T-helper 1 cell (primary cell): ENCODE results near the gene HIPK3.

ENCODE experiments used
- DNase-seq, 5 donors: peaks; one replicate each; pipeline ENCODE4 v3.0.0-alpha.2; 2012 to 2020

The HIPK3 gene

DNA sequence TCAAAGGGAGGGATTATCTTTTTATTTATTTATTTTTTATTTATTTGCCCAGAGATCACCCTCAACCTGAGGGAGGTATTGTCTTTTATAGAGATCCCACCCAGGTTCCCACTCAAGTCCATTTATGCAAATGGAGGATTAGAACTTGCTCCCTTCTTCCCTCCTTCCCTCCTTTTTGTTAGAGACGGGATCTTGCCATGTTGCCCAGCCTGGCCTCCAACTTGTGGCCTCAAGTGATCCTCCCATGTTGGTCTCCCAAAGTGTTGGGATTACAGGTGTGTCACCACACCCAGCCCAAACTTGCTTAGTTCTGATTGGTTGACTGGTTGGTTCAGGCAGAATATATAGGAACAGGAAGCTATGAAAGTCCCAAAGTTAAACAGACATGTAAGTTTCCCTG, 51.9 kb downstream of the HIPK3 start:
- DNase-seq = no peak

DNA sequence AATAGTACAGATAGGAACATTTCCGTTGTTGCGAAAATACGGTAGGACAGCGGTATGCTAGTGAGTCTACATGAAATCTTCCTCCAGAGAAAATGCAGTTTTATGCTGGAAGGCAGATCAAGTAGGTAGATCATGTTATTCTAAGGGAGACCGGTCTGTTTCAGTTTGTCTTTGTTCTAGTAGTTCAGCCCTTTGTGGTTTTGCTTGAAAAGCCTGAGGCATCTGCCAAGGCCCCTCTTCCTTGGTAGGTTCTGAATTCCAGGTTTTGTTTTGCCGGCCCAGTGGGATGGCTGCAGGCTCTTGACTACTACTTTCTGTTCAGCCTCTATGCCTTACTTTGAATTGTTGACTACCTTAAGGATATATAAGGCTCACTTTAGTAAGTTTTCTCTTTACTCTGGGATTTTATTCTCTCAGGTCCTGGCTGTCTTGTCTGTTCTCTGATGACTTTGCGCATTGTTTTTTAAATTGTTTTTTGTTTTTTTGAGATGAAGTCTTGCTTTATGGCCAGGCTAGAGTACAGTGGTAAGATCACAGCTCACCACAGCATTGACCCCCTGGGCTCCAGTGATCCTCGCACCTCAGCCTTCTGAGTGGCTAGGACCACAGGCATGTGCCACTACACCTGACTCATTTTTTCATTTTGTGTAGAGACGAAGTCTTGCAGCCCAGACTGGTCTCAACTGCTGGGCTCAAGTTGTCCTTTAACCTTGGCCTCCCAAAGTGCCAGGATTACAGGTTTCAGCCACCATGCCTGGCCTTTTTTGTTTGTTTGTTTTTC, 53.7 kb downstream of the HIPK3 start:
- DNase-seq = no peak

DNA sequence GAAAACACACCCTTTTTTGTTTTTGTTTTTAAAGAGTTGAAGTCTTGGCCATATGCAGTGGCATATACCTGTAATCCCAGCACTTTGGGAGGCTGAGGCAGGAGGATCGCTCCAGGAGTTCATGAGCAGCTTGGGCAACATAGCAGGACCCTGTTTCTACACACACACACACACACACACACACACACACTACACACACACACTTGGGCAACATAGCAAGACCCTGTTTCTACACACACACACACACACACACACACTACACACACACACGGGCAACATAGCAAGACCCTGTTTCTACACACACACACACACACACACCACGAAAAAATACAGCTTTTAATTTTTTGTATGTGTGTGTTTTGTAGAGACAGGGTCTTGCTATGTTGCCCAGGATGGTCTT, 54.5 kb downstream of the HIPK3 start:
- DNase-seq = no peak

DNA sequence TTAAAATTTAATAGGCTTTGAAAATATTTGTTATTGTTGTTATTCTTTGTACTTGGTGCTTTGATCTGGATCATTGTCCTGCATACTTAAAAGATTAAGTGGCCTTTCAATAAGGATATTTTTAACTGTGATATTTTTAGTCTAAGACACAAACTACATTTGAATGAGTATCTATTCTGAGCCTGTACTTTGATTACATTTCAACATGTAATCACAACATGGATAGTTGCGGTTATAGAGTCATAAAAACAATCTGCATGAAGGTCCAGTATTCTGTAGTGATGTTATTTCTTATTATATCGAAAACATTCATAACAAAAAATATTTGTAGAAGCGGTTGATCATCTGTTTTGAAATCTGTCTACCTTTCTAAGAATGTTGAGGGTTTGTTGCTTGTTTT, 58.6 kb downstream of the HIPK3 start:
- no peak for DNase-seq

GRCh38 chr11:33317662-33318061, 60.5 kb downstream of the HIPK3 start:
- DNase-seq = no peak

- no peak for DNase-seq
These were observed 63.0 kb downstream of the HIPK3 start for GRCh38 chr11:33320016-33320813.

DNA sequence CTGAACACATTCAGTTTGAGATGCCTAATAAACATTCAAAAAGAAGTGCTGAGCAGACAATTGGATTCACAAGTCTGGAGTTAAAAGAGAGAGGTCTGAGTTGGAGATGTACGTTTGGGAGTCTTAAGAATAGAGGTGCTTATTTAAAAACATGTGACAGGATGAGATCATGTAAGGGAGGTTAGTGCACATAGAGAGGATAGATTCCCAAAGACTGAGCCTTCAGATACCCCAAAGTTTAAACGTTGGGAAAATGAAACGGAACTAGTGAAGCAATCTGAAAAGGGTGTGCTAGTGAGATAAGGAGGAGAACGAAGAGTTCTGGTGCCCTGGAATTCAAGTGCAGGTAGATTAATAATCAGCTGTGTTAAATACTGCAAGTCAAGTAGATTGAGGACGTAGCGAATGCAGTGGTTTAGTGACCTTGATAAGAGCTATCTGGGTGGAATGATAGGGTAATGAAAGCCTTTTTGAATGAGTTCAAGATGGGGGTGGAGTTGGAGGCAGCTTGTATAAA, 63.7 kb downstream of the HIPK3 start:
- no peak for DNase-seq

- DNase-seq = no peak
These were observed 64.2 kb downstream of the HIPK3 start for GRCh38 chr11:33321422-33321821.

- DNase-seq = no peak
These were observed 66.2 kb downstream of the HIPK3 start for GRCh38 chr11:33323421-33323820.

DNA sequence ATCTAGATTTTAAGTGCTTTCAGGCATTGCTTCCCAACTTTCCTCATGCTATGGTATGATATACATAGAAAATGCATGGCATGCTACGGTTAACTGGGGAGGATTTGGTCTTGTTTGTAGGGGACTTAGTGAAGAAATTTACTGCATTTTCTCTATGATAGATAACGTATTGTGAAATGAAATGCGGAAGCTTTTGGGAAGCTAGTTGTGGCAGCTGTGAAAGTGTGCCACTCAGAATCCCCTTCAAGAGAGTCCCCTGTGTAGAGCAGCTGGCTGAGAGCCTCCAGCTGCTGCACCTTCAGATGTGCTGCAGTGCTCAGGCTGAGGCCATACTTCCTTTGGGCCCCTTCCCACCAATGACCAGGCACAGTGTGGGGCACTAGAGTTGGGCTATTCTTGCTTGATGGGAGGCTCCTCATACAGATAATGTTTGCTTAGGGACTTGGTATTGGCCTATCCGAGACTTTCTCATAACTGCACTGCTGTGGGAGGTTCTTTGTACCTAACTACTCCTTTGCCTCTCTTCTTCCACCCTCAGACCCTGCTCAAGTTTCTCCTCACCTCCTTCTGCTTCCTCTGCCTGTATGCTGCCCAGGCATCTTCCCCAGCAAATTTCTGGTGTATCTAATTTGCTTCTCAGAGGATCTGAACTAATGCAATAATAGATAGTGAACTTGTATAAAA, 67.3 kb downstream of the HIPK3 start:
- no peak for DNase-seq

GRCh38 chr11:33325451-33325850, 68.3 kb downstream of the HIPK3 start:
- DNase-seq = no peak

DNA sequence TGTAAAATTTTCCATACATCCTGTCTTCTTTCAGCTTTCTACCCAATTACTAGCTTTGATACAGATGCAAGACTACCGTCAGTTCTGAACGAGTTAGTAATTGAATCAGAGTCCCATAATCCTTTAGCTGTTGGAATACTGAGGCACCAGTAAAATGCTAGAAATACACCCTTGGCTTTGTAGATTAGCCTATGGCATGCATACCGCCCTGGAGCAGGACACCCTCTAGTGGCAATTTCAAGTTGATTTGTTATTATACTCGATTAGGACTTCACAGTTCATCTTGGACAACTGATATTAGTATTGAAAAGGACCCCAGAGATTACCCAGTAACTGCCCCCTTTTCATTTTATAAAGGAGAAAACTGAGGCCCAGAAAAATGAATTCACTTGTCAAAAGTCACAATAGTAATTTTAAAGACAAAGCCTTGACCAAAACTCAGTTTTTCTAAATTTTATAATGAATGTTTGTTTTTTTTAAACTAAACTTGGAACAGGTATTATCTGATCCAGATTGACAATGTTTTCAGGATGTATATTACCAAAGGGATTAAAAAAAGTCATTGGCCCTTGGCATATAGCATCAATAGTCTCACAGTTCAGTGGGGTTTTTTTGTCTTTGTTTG, 72.6 kb downstream of the HIPK3 start:
- peak in 4 of 5 donors; percentile 12 to 41 (median 28) for DNase-seq

DNA sequence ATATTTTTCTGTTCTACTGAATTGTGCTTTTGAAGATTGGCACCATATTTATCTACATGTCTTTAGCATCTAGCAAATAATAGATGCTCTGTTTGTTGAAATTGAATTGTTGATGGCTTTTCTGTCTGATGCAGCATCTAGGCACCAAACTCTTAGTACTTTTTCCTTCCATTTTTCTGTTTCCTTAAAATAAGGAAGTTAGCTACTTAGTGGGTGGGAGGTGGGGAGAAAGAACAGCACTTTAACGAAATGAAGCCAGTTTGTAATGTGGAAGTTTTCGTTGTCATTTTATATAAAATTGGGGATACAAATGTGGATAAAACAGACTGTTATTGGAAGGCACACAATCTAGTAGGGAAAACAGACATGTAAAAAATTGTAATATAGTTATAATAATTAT, 76.6 kb downstream of the HIPK3 start:
- DNase-seq = no peak

DNA sequence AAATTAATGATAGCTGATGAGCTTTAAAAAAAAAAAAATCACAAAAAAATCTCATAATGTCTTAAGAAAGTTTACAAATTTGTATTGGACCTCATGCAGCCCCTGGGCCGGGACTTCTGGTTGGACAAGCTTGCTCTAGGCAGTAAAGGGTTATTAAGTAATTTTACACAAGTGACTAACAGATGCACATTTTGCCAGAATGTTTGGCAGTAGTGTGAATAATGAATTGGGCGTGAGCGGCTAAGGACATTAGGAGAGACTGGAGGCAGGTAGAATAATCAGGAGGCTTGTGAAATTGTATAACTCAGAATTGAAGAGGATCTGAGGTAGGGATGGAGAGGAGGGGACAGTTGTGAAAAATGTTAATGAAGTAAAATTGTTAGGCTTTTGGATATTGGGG, 77.4 kb downstream of the HIPK3 start:
- DNase-seq = no peak

GRCh38 chr11:33339247-33339646, 82.1 kb downstream of the HIPK3 start:
- DNase-seq = no peak

GRCh38 chr11:33344611-33345010, 87.4 kb downstream of the HIPK3 start:
- DNase-seq = peak in 1 of 5 donors; percentile 6

- DNase-seq = peak in 1 of 5 donors; percentile 8
These were observed 90.4 kb downstream of the HIPK3 start for GRCh38 chr11:33347490-33348125.

- DNase-seq = no peak
These were observed 93.1 kb downstream of the HIPK3 start for GRCh38 chr11:33350287-33350686.

GRCh38 chr11:33358150-33358831, 101.1 kb downstream of the HIPK3 start:
- DNase-seq = no peak

- no peak for DNase-seq
These were observed 103.5 kb downstream of the HIPK3 start for GRCh38 chr11:33360642-33361041.

- peak in 2 of 5 donors; percentile 5 to 16 for DNase-seq
These were observed 105.1 kb downstream of the HIPK3 start for GRCh38 chr11:33362051-33362910.
